HepG2 (cell line): ENCODE measurements around the gene AJUBA. TPM values are rescaled to one million over a fixed set of nuclear protein-coding genes. Genes with fewer than 3 reads are reported as not detected.

ENCODE experiments used
- AGO2 ChIP-seq: fragments of 200-400 bp; formaldehyde crosslinking; optimal IDR thresholded peaks from 2 replicates; pipeline ENCODE3; 2017; ENCODE audit warnings: mild to moderate bottlenecking, low read depth, low read length, moderate library complexity
- CHD2 ChIP-seq: IDR thresholded peaks from 2 replicates; pipeline ENCODE4 v1.6.1; 2011; ENCODE audit warnings: low read depth, low read length, improper control_type of control experiment
- HBP1 ChIP-seq: IDR thresholded peaks from 2 replicates; pipeline ENCODE4 v1.6.1; 2016; ENCODE audit warnings: low read depth, control low read depth
- KDM2A ChIP-seq: sonication (generic); formaldehyde crosslinking; IDR thresholded peaks from 2 replicates; pipeline ENCODE4 v1.4.0; 2020; ENCODE audit warnings: low read depth, missing genetic modification reagents, borderline replicate concordance
- SP140L ChIP-seq: sonication (generic); formaldehyde crosslinking; IDR thresholded peaks from 2 replicates; pipeline ENCODE4 v1.4.0; 2020; ENCODE audit warnings: missing genetic modification reagents, borderline replicate concordance
- SP5 ChIP-seq: IDR thresholded peaks from 2 replicates; pipeline ENCODE4 v1.6.1; 2016; ENCODE audit warnings: low read depth, borderline replicate concordance
- TBL1XR1 ChIP-seq: fragments of 150-350 bp; IDR thresholded peaks from 2 replicates; pipeline ENCODE4 v1.6.1; 2014; ENCODE audit warnings: borderline replicate concordance, low read length; ENCODE audit not compliant: partially characterized antibody
- ZHX2 ChIP-seq, 2 experiments: sonication (generic) in 1 of 2; formaldehyde crosslinking in 1 of 2; IDR thresholded peaks; 2 replicates each; pipeline versions ENCODE4 v1.6.1 to v1.9.0; 2014 to 2022; ENCODE audit warnings: antibody characterized with exemption in 1 of 2, borderline replicate concordance in 1 of 2, inconsistent platforms in 1 of 2, low read depth in 1 of 2, missing genetic modification reagents in 1 of 2
- ZNF547 ChIP-seq: sonication (generic); formaldehyde crosslinking; IDR thresholded peaks from 2 replicates; pipeline ENCODE4 v1.5.1; 2020; ENCODE audit warnings: mild to moderate bottlenecking, missing genetic modification reagents
- ZNF614 ChIP-seq: IDR thresholded peaks from 2 replicates; pipeline ENCODE4 v1.6.1; 2018; ENCODE audit warnings: missing biosample characterization, missing genetic modification reagents, inconsistent platforms, borderline replicate concordance
- polyA plus RNA-seq, 8 experiments: library from polyadenylated mRNA; depleted of rRNA in 3 of 8; stranded (reverse) in 7 of 8; unstranded in 1 of 8; fragments of >200 nt; fragmentation: Illumina TruSeq in 4 of 8; extraction: Trizol in 4 of 8; gene quantifications; 2 replicates each; pipeline versions ENCODE4 v1.2.1 to v1.2.3, GENCODE V29; 2011 to 2016; ENCODE audit warnings: low read depth in 4 of 8, missing spikeins in 1 of 8, mixed read lengths in 1 of 8; ENCODE audit not compliant: insufficient read depth in 1 of 8
- total RNA-seq, 5 experiments: library from RNA; depleted of rRNA; stranded (reverse); fragments of >200 nt; fragmentation: Illumina TruSeq; extraction: Trizol; gene quantifications; 2 replicates each; pipeline ENCODE4 v1.2.3, GENCODE V29; 2016; ENCODE audit warnings: low read depth in 1 of 5
- TF ChIP-seq, protein P1 (sequence below): sonication (generic); formaldehyde crosslinking; IDR thresholded peaks from 2 replicates; pipeline ENCODE4 v1.4.0; 2020; ENCODE audit warnings: mild to moderate bottlenecking, missing genetic modification reagents, borderline replicate concordance
- TF ChIP-seq, protein P2 (sequence below): sonication (generic); formaldehyde crosslinking; IDR thresholded peaks from 2 replicates; pipeline ENCODE4 v1.5.1; 2020; ENCODE audit warnings: missing genetic modification reagents, mild to moderate bottlenecking, borderline replicate concordance

Gene AJUBA
- total and polyA plus RNA-seq, 2 of the 13 experiments (the other 11 are each of a cell fraction or from before 2014, with no cell fraction given), result 157 to 241 TPM

- TF ChIP-seq, protein P1, sequence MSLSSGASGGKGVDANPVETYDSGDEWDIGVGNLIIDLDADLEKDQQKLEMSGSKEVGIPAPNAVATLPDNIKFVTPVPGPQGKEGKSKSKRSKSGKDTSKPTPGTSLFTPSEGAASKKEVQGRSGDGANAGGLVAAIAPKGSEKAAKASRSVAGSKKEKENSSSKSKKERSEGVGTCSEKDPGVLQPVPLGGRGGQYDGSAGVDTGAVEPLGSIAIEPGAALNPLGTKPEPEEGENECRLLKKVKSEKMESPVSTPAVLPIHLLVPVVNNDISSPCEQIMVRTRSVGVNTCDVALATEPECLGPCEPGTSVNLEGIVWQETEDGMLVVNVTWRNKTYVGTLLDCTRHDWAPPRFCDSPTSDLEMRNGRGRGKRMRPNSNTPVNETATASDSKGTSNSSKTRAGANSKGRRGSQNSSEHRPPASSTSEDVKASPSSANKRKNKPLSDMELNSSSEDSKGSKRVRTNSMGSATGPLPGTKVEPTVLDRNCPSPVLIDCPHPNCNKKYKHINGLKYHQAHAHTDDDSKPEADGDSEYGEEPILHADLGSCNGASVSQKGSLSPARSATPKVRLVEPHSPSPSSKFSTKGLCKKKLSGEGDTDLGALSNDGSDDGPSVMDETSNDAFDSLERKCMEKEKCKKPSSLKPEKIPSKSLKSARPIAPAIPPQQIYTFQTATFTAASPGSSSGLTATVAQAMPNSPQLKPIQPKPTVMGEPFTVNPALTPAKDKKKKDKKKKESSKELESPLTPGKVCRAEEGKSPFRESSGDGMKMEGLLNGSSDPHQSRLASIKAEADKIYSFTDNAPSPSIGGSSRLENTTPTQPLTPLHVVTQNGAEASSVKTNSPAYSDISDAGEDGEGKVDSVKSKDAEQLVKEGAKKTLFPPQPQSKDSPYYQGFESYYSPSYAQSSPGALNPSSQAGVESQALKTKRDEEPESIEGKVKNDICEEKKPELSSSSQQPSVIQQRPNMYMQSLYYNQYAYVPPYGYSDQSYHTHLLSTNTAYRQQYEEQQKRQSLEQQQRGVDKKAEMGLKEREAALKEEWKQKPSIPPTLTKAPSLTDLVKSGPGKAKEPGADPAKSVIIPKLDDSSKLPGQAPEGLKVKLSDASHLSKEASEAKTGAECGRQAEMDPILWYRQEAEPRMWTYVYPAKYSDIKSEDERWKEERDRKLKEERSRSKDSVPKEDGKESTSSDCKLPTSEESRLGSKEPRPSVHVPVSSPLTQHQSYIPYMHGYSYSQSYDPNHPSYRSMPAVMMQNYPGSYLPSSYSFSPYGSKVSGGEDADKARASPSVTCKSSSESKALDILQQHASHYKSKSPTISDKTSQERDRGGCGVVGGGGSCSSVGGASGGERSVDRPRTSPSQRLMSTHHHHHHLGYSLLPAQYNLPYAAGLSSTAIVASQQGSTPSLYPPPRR (CRISPR knock-in tag), result peak; percentile 92
- peak; percentile 97 for TF ChIP-seq SP5 (CRISPR knock-in tag)
- 0 out of 2 replicates have a peak, but pooled peaks have one; percentile 59 for TF ChIP-seq HBP1
- 0 out of 2 replicates have a peak, but pooled peaks have one; percentile 6 for TF ChIP-seq SP140L (CRISPR knock-in tag)
- peak; percentile 88 for TF ChIP-seq ZNF614 (CRISPR knock-in tag)
- TF ChIP-seq KDM2A, result peak; percentile 78
- TF ChIP-seq ZHX2 (IDR thresholded peaks at IDR 0.05; ENCODE audit: low read depth), result peak; percentile 79
- no peak for TF ChIP-seq ZHX2 (CRISPR knock-in tag; IDR thresholded peaks at IDR 0.05; ENCODE audit: borderline replicate concordance)
- TF ChIP-seq, protein P2, sequence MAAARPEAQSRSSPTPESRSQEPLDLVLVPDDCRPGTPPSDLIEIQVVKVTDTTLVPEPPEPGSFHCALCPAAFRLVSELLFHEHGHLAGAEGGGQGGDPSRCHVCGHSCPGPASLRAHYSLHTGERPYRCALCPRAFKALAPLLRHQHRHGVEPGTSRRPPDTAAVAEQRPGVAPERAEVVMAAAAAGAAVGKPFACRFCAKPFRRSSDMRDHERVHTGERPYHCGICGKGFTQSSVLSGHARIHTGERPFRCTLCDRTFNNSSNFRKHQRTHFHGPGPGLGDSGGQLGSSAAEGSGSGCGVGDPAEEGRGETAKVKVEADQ, result peak; percentile 76; the same call in 1 of the 2 replicates
- TF ChIP-seq TBL1XR1, result peak; percentile 90
- 0 out of 2 replicates have a peak, but pooled peaks have one; percentile 24 for TF ChIP-seq CHD2
- peak; percentile 11; the same call in 1 of the 2 replicates for TF ChIP-seq ZNF547
- TF ChIP-seq AGO2, result peak; percentile 10
These were observed 5.5 kb downstream of the AJUBA start (continued) for GRCh38 chr14:22976620-22977433.
